Activated B cell treated with CpG ODN at 0.5 μM for 24 hours (primary cell): ENCODE measurements around the gene ABR. TPM values are rescaled to one million over a fixed set of nuclear protein-coding genes. Genes with fewer than 3 reads are reported as not detected.

Experiments used
- ATAC-seq: fragments of 200-7000 bp; cut with Tn5 transposase; one replicate; pipeline ENCODE4 v1.10.0; 2021; ENCODE audit warnings: low read depth, mild to moderate bottlenecking, moderate library complexity
- CTCF ChIA-PET: fragments of 350-600 bp; sonication (Branson Sonifier 250); formaldehyde crosslinking; loops from one replicate; lab custom pipeline; 2021; ENCODE audit warnings: antibody characterized with exemption; lab: Charles Lee
- POLR2A ChIA-PET: fragments of 350-600 bp; sonication (Branson Sonifier 250); formaldehyde crosslinking; loops from one replicate; lab custom pipeline; 2021; ENCODE audit warnings: antibody characterized with exemption; lab: Charles Lee
- DNase-seq: peaks from one replicate; pipeline ENCODE4 v3.0.0; 2022
- H3K27ac Mint-ChIP-seq: one replicate; pipeline ENCODE4 v1.8.0; 2020; ENCODE audit warnings: mixed read lengths
- H3K27me3 Mint-ChIP-seq: one replicate; pipeline ENCODE4 v1.8.0; 2021; ENCODE audit warnings: mixed read lengths
- H3K36me3 Mint-ChIP-seq: one replicate; pipeline ENCODE4 v1.8.0; 2021; ENCODE audit warnings: low read depth, mixed read lengths
- H3K4me1 Mint-ChIP-seq: one replicate; pipeline ENCODE4 v1.8.0; 2021; ENCODE audit warnings: mixed read lengths
- H3K4me3 Mint-ChIP-seq: one replicate; pipeline ENCODE4 v1.8.0; 2020; ENCODE audit warnings: mild to moderate bottlenecking, mixed read lengths
- H3K9me3 Mint-ChIP-seq: one replicate; pipeline ENCODE4 v1.8.0; 2020; ENCODE audit warnings: mixed read lengths
- CTCF ChIP-seq: fragments of 200-600 bp; IDR thresholded peaks from one replicate; pipeline ENCODE4 v1.8.0; 2022; ENCODE audit warnings: antibody characterized with exemption, mild to moderate bottlenecking
- intact Hi-C: fragments of 100-400 bp; cut with micrococcal nuclease; formaldehyde crosslinking; loops from one replicate; pipeline ENCODE4 v1.15.1; 2024
- total RNA-seq: library from RNA; stranded (reverse); gene quantifications from 2 replicates; pipeline ENCODE4 v1.2.3, GENCODE V29; 2022

ABR gene
- total RNA-seq, 1 donor from 2014 or later, result 150 TPM

- Mint-ChIP-seq H3K36me3 (no peaks in the 10 kb centered on the region), H3K27ac (no peak overlapping the region), H3K27me3 (no peaks in the 10 kb centered on the region), H3K4me1 (peaks cover 33% of the 10 kb centered on the region), H3K4me3 (peak overlapping the region; percentile 53), H3K9me3 (no peaks in the 10 kb centered on the region)
- ATAC-seq (no peak), DNase-seq (no peak)
- intact Hi-C loops, result loop anchor here (5.0 kb wide), 1 partner anchor 74 kb away; no protein-coding TSS in a partner anchor
- ChIA-PET CTCF (interaction anchor here (1.0 kb wide), 1 partner anchor 79 kb away, joined by 3 read pairs; no protein-coding TSS in a partner anchor), POLR2A (interaction anchor here (0.7 kb wide), 1 partner anchor 283 kb away, joined by 4 read pairs; no protein-coding TSS in a partner anchor)
- no peak for TF ChIP-seq CTCF
Observed at GRCh38 chr17:1108478-1108764, 71.4 kb downstream of the ABR start.

- Mint-ChIP-seq H3K4me1 (peaks cover 33% of the 10 kb centered on the region), H3K27me3 (no peaks in the 10 kb centered on the region), H3K36me3 (no peaks in the 10 kb centered on the region), H3K27ac (no peak overlapping the region), H3K9me3 (no peaks in the 10 kb centered on the region), H3K4me3 (peak overlapping the region; percentile 53)
- no peak for TF ChIP-seq CTCF
- ChIA-PET POLR2A (no interaction called here), CTCF (interaction anchor here (1.0 kb wide), 1 partner anchor 79 kb away, joined by 3 read pairs; no protein-coding TSS in a partner anchor)
- DNase-seq, result no peak
- intact Hi-C loops, result loop anchor here (5.0 kb wide), 1 partner anchor 74 kb away; no protein-coding TSS in a partner anchor
- no peak for ATAC-seq
Observed at GRCh38 chr17:1107777-1108477, 71.9 kb downstream of the ABR start.

GRCh38 chr17:1107083-1107776 lies 72.6 kb downstream of the ABR start:
- intact Hi-C loops, result loop anchor here (5.0 kb wide), 1 partner anchor 75 kb away; no protein-coding TSS in a partner anchor

GRCh38 chr17:1104222-1104621 lies 75.6 kb downstream of the ABR start:
- Mint-ChIP-seq H3K27me3 (no peaks in the 10 kb centered on the region), H3K4me1 (peaks cover 8% of the 10 kb centered on the region), H3K4me3 (no peak overlapping the region), H3K9me3 (no peaks in the 10 kb centered on the region), H3K27ac (no peak overlapping the region), H3K36me3 (peaks cover 12% of the 10 kb centered on the region)
- ATAC-seq (no peak), DNase-seq (no peak)
- no peak for TF ChIP-seq CTCF
- CTCF ChIA-PET, result no interaction called here
- POLR2A ChIA-PET, result no interaction called here
- intact Hi-C loops, result no loop called here

More at GRCh38 chr17:1107083-1107776, 72.6 kb downstream of the ABR start:
- no peak for TF ChIP-seq CTCF
- DNase-seq (no peak), ATAC-seq (no peak)
- Mint-ChIP-seq H3K4me1 (peaks cover 31% of the 10 kb centered on the region), H3K36me3 (no peaks in the 10 kb centered on the region), H3K27ac (no peak overlapping the region), H3K27me3 (no peaks in the 10 kb centered on the region), H3K9me3 (no peaks in the 10 kb centered on the region), H3K4me3 (peak overlapping the region; percentile 53)
- ChIA-PET CTCF (interaction anchor here (1.0 kb wide), 1 partner anchor 80 kb away, joined by 3 read pairs; no protein-coding TSS in a partner anchor), POLR2A (interaction anchor here (0.7 kb wide), 1 partner anchor 31 kb away, joined by 7 read pairs; no protein-coding TSS in a partner anchor)

- CTCF ChIA-PET, result interaction anchor here (0.6 kb wide), 1 partner anchor 120 kb away, joined by 3 read pairs; no protein-coding TSS in a partner anchor
- Mint-ChIP-seq H3K4me1 (peaks cover 17% of the 10 kb centered on the region), H3K36me3 (peaks cover 25% of the 10 kb centered on the region), H3K27ac (no peak overlapping the region), H3K4me3 (no peak overlapping the region), H3K9me3 (no peaks in the 10 kb centered on the region), H3K27me3 (no peaks in the 10 kb centered on the region)
- no peak for DNase-seq
- POLR2A ChIA-PET, result interaction anchor here (1.2 kb wide), 1 partner anchor 97 kb away, joined by 5 read pairs; no protein-coding TSS in a partner anchor
- intact Hi-C loops, result no loop called here
- no peak for TF ChIP-seq CTCF
- ATAC-seq, result no peak
Observed at GRCh38 chr17:1100382-1100781, 79.4 kb downstream of the ABR start.
